K562 (cell line): ENCODE results near the gene EMID1. TPM values are rescaled to one million over a fixed set of nuclear protein-coding genes. Genes with fewer than 3 reads are reported as not detected.

Experiments
- ADNP ChIP-seq: fragments of 200-800 bp; sonication (Bioruptor generic); IDR thresholded peaks from 2 replicates; pipeline ENCODE4 v1.6.1; 2016; ENCODE audit warnings: missing genetic modification characterization, missing compliant biosample characterization
- ATF4 ChIP-seq: fragments of 450-650 bp; formaldehyde crosslinking; IDR thresholded peaks from 2 replicates; pipeline ENCODE4 v1.4.0; 2022; ENCODE audit warnings: mild to moderate bottlenecking, moderate library complexity
- CREM ChIP-seq: IDR thresholded peaks from 2 replicates; pipeline ENCODE4 v1.6.1; 2014; ENCODE audit warnings: antibody characterized with exemption, low read depth
- ILK ChIP-seq: fragments of 450-650 bp; IDR thresholded peaks from 2 replicates; pipeline ENCODE4 v1.6.1; 2016; ENCODE audit warnings: missing genetic modification characterization, low read depth, mild to moderate bottlenecking, missing compliant biosample characterization, moderate library complexity, borderline replicate concordance
- NEUROD1 ChIP-seq: fragments of 150-350 bp; IDR thresholded peaks from 2 replicates; pipeline ENCODE4 v1.6.1; 2014; ENCODE audit warnings: borderline replicate concordance, low read length, low read depth; ENCODE audit not compliant: partially characterized antibody
- PHF21A ChIP-seq: fragments of 450-650 bp; IDR thresholded peaks from 2 replicates; pipeline ENCODE4 v1.6.1; 2017; ENCODE audit warnings: low read depth, borderline replicate concordance
- PRDM10 ChIP-seq: fragments of 450-650 bp; IDR thresholded peaks from 2 replicates; pipeline ENCODE4 v1.6.1; 2018; ENCODE audit not compliant: partially characterized antibody
- SP1 ChIP-seq: sonication (generic); formaldehyde crosslinking; IDR thresholded peaks from 2 replicates; pipeline ENCODE4 v1.8.1; 2022; ENCODE audit warnings: mild to moderate bottlenecking, missing genetic modification reagents
- SREBF1 ChIP-seq: fragments of 150-350 bp; IDR thresholded peaks from 2 replicates; pipeline ENCODE4 v1.6.1; 2014; ENCODE audit warnings: antibody characterized with exemption, low read depth, low read length, borderline replicate concordance
- TFAM ChIP-seq: fragments of 250-450 bp; sonication (Bioruptor Pico); conservative IDR thresholded peaks from 2 replicates; pipeline ENCODE4 v1.5.0; 2021; ENCODE audit warnings: mild to moderate bottlenecking, moderate library complexity
- TRIM25 ChIP-seq: fragments of 450-650 bp; IDR thresholded peaks from 2 replicates; pipeline ENCODE4 v1.7.0; 2016; ENCODE audit warnings: borderline replicate concordance
- ZBTB1 ChIP-seq: sonication (generic); formaldehyde crosslinking; IDR thresholded peaks from 2 replicates; pipeline ENCODE4 v1.8.1; 2023; ENCODE audit warnings: missing genetic modification reagents, low read depth, mild to moderate bottlenecking, borderline replicate concordance
- ZBTB2 ChIP-seq: fragments of 450-650 bp; IDR thresholded peaks from 2 replicates; pipeline ENCODE4 v1.6.1; 2016; ENCODE audit warnings: antibody characterized with exemption
- ZEB2 ChIP-seq: fragments of 450-650 bp; IDR thresholded peaks from 2 replicates; pipeline ENCODE4 v1.6.1; 2016
- ZNF224 ChIP-seq: sonication (generic); formaldehyde crosslinking; IDR thresholded peaks from 2 replicates; pipeline ENCODE4 v1.8.0; 2022; ENCODE audit warnings: mild to moderate bottlenecking, missing genetic modification reagents
- ZNF639 ChIP-seq, 2 experiments: fragments of 200-800 bp in 1 of 2; sonication (Bioruptor generic) in 1 of 2; sonication (generic) in 1 of 2; formaldehyde crosslinking in 1 of 2; IDR thresholded peaks in 1 of 2; conservative IDR thresholded peaks in 1 of 2; 2 replicates each; pipeline versions ENCODE4 v1.5.0 to v1.6.1; 2016 to 2020; ENCODE audit warnings: missing compliant biosample characterization in 1 of 2, missing genetic modification characterization in 1 of 2, missing genetic modification reagents in 1 of 2
- ZNF764 ChIP-seq: fragments of 250-450 bp; sonication (Bioruptor Pico); IDR thresholded peaks from 2 replicates; pipeline ENCODE4 v1.4.0; 2020; ENCODE audit warnings: low read depth, mild to moderate bottlenecking, moderate library complexity
- polyA plus RNA-seq, 8 experiments: library from polyadenylated mRNA; depleted of rRNA in 4 of 8; stranded (reverse) in 5 of 8; unstranded in 3 of 8; fragments of >200 nt; fragmentation: Nextera tagmentation in 2 of 8; fragmentation: Illumina TruSeq in 1 of 8; extraction: Ambion mirVana in 2 of 8; extraction: Trizol in 1 of 8; gene quantifications; 2 replicates each; pipeline versions ENCODE4 v1.2.1 to v1.2.3, GENCODE V29; 2011 to 2014; ENCODE audit warnings: inconsistent platforms in 1 of 8, missing spikeins in 1 of 8
- total RNA-seq, 7 experiments: library from RNA; depleted of rRNA in 6 of 7; stranded (reverse); fragments of >200 nt in 6 of 7; fragmentation: Illumina TruSeq in 2 of 7; extraction: Trizol in 2 of 7; gene quantifications; 2 replicates each; pipeline versions ENCODE4 v1.2.1 to v1.2.3, GENCODE V29; 2011 to 2021; ENCODE audit warnings: low replicate concordance in 1 of 7

EMID1 gene
- total and polyA plus RNA-seq, 9 of the 15 experiments (the other 6 are each of a cell fraction or from before 2014, with no cell fraction given) = 0.15 to 7.2 (median 2.7) TPM

GRCh38 chr22:29306175-29306834 lies 100.6 kb downstream of the EMID1 start, which contains the start of gene GAS2L1 (continued):
- TF ChIP-seq ZNF764 (CRISPR knock-in tag) (no peak), PHF21A (no peak), ZEB2 (0 out of 2 replicates have a peak, but pooled peaks have one; percentile 28), SREBF1 (no peak), TFAM (no peak), ZBTB2 (peak; percentile 49; the same call in 1 of the 2 replicates), TRIM25 (no peak), ILK (tag) (no peak), ZNF224 (CRISPR knock-in tag) (no peak), CREM (peak; percentile 11; the same call in 1 of the 2 replicates), ATF4 (CRISPR knock-in tag) (no peak), ADNP (tag) (0 out of 2 replicates have a peak, but pooled peaks have one; percentile 28), PRDM10 (peak; percentile 85), ZNF639 (CRISPR knock-in tag; conservative IDR thresholded peaks at IDR 0.05 in 1 of 2, IDR thresholded peaks at IDR 0.05 in 1 of 2) (peak in 1 of 2 experiments; percentile 73; a peak in 2 of 4 replicates), ZBTB1 (no peak), SP1 (CRISPR knock-in tag) (peak; percentile 37; the same call in 1 of the 2 replicates), NEUROD1 (peak; percentile 21)
